GM21786 (cell line): ENCODE data around the gene ZNF385B.

Experiments used
- ATAC-seq: cut with Tn5 transposase; IDR thresholded peaks from one replicate; pipeline ENCODE4 v1.9.1; 2021; ENCODE audit not compliant: unreplicated experiment

ZNF385B gene

GRCh38 chr2:179594268-179595112 is 266.9 kb downstream of the ZNF385B start:
- ATAC-seq: no peak

- ATAC-seq: no peak
Measured at GRCh38 chr2:179593323-179593722, 268.1 kb downstream of the ZNF385B start.

DNA sequence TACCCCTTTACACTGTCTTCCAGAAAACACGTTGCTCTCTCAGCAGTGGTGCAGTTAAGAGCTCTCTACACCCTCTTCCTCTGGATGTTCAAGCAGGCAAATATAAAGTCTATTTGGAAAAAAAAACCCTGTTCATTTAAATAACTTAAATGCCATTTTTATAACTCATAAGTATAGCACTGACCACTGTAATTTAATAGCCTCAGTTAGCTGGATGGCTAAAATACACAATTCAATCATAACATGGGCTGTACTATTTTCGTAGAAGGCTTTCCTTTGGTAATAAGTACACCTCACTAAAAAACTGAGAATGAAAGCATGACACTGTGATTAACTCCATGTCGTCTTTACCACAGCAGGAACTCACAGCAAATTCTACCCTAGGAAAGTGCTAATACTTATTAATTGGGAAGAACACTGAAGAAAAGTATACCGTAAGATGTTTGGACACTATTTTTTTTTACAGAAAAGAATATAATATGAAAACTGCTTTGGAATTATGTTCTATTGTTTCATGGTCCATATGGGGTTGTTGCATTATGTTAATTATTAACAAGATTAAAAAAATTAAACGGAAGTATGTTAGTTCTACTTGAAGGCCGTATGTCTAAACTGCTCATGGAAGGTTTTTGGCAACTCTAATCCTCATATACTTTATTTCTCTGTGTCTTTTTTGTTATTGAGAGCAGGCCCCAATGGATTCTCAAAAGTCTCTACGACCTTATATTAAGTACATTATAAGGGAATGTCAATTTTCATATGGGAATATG is 269.1 kb downstream of the ZNF385B start:
- no peak for ATAC-seq

DNA sequence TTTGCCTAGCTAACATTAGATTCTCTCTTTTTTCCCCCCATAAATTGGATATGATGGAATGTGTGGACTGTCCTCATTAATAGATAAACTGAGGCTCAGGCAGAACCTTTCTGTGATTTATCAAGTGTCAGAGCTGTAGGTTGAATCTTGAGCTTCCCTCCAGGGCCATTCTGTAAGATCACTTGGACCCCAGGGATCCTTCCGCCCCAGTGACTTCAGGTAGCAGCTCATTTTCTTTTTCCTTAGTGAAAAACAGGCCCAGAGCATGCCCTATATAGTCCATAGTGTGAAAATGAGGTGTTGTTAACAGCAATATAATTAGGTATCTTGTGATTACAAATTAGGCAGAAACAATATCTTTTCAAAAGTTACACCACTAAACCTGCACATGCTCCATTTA is 269.7 kb downstream of the ZNF385B start:
- no peak for ATAC-seq

DNA sequence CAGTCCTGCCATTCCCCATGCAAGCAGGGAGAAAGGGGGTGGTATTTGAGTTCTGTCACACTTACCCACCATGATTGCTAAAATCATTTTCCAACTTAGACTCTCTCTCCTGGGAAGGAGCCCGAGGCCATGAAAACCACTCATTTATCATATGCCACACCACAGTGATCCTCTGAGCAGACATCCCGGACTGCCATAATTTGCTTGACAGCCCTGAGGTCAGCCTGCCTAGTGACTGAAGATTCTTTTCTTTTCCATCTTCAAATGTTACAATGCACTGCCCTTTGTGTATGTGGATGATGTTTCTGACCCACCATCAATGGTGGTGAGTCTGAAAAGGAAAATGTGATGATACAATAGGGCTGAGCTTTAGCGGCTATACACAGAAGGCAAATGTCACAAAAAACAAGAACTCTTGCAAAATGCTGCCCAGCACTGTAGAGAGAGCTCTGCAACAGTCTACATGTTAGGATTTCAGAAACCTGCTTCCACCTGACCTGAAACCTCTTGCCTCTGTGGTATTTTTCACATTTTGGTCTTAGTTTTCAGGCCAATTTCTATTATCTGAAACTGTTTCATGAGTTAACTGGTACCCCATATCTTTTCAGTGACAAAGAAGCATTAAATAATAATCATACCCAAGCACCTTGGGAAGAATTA is 272.8 kb downstream of the ZNF385B start:
- ATAC-seq: no peak

- no peak for ATAC-seq
Measured at GRCh38 chr2:179584760-179585159, 276.7 kb downstream of the ZNF385B start.

DNA sequence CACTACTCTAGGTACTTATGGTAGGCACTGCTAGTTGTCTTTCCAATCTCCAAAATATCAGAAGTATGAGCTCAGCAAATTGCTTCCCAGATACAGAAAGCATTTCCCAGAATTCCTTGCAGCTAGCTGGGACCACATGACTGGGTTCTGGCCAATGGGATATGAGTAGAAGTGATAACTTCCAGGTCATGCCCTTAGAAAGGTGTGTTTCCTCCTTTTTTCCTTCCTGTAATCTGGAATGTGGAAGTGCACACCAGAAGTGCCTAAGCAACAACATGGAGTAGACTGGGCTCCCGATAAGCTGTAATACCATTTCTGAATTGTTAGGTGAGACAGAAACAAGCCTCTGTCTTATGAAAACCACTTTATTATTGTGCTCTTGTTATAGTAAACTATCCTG is 279.8 kb downstream of the ZNF385B start:
- ATAC-seq: no peak

DNA sequence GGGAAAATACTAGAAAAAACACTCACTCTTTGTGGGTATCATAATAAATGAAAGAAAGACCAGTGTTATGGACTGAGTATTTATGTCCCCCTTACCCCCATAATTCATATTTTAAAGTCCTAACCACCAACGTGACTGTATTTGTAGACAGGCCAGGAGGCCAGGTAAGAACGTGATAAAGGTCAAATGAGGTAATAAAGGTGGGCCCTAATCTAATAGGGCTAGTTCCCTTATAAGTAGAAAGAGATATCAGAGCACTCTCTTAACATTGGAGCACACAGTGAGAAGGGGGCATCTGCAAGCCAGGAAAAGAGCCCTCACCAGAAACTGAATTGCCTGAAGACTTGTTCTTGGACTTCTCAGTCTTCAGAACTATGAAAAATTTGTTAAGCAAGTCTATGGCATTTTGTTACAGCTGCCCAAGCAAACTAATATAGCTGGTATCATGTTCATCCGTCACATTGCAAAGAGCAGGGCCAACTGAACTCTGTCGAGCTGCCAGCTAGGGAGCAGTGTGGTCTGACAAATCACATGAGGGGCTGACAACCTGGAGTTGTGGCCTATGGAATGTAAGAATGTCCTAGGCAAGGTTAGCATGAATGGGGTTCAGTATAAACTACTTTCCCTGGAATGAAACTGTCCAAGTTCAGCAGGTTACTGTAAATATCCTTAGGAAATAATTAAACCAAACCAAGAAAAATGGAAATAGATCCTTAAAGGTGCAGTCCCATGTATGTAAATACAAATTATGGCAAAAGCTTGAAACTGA is 280.9 kb downstream of the ZNF385B start:
- ATAC-seq: no peak

- ATAC-seq: no peak
Measured at GRCh38 chr2:179579800-179580199, 281.6 kb downstream of the ZNF385B start.

- ATAC-seq: no peak
Measured at GRCh38 chr2:179578171-179578916, 283.1 kb downstream of the ZNF385B start.

DNA sequence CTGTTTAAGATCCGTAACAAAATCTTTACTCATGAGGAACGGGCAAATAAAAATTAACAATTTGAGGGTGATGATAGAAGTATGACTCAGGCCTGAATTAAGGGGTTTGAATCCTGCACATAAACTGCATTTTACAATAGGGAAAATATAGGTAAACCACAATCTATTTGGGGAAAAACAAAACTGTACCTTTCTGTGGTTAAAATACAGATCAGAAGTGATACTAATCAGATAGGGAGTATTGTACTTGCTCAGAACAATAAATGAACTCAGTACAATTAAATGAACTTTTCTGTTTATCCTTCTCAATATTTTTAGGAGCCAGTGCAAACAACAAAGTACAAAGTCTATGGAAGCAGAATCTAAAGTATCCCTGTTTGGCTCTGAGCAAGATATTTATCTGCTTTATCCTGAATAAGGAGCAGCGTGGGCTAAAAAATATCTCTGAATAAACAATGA is 287.3 kb downstream of the ZNF385B start:
- ATAC-seq: no peak

- ATAC-seq: no peak
Measured at GRCh38 chr2:179572544-179572943, 288.9 kb downstream of the ZNF385B start.

GRCh38 chr2:179571721-179572120 is 289.7 kb downstream of the ZNF385B start:
- no peak for ATAC-seq

DNA sequence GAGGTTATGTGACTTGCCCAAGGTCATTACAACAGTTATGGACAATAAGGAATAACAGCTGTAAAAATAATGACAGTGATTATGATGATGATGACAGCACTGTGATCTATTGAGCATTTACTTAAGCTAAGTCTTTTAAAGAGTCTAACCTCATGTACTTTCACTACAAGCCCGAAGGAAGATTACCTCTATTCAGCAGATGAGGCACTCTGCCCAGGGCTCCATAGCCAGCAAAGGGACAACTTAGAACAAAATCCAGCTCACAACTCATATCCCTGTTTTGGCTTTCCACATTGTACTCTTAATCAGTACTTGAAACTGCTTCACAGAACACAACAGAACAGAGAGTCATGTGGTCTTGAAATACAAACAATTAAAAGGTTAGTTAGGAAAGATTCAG is 290.2 kb downstream of the ZNF385B start:
- no peak for ATAC-seq

DNA sequence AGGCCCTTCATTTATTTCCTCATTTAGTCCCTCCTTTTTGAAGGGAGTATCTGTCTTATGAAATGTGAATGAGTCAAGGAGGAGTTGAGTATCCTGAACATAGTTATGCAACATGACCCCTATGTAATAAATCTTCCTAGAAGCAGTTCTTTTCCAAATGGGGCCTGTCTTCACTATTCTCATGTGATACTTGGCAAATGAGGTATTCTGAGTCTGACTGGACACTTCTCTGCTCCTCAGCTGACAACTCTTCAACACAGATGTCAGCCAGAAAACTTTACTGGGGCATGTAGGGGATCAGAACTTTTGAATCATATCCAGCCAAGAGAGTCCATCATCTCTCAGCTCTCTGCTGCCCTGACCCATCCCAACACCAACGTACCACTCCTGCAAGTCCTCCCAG is 291.6 kb downstream of the ZNF385B start:
- ATAC-seq: no peak

DNA sequence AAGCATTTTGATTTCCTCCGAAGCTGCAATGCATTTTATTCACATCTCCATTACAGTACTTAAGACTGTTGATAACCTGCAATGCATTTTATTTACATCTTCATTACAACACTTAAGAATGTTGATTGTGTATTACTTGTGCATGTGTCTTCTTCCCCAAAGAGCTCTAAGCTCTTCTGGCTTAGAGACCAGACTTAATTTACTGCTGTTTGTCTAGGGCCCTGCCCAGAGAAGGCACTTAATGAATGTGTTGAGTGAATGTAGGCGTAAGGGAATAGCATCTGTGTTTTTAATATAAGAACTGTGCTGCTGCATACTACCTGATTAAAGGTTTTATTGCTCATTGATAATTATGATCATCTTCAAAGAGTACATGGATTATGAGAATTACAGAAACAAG is 295.6 kb downstream of the ZNF385B start:
- ATAC-seq: no peak

- ATAC-seq: no peak
Measured at GRCh38 chr2:179562330-179562885, 299.0 kb downstream of the ZNF385B start.

DNA sequence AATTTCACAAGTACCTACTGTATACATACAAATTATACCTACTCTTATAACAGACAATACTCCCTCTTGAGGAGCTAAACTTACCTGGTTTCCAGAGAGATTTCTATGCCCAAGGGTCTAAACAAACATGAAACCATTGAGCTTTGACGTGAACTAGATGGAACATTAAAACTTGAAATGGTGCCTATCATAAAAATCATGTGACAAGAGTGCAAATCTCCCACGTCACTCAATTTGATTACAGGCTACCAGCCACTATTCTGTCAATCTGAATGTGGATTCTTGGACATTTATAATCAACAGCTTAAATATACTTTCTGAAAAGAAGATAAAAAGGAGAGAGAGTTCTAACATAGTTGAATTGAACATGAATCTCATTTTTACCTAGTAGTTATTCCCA is 299.7 kb downstream of the ZNF385B start:
- no peak for ATAC-seq

GRCh38 chr2:179560257-179560735 is 301.1 kb downstream of the ZNF385B start:
- ATAC-seq: no peak
